Breast epithelium (tissue), 4 donors: Measurements from ENCODE around the gene C5. TPM values are rescaled to one million over a fixed set of nuclear protein-coding genes. Genes with fewer than 3 reads are reported as not detected.
"Not testable (repeated sequence)": the region's sequence is repeated elsewhere in the genome, so short reads cannot be mapped to it uniquely, and the experiment has no call there.

ENCODE experiments used
- DNase-seq, 2 donors: peaks; one replicate each; pipeline ENCODE4 v3.0.0-alpha.2; 2019; ENCODE audit warnings: low spot score in 2 of 2
- H3K27ac ChIP-seq, 2 donors: fragments of 200-600 bp; sonication (generic) in 1 of 2; one replicate each; pipeline ENCODE4 v1.5.1; 2016 to 2019; ENCODE audit warnings: mild to moderate bottlenecking in 1 of 2
- H3K27me3 ChIP-seq, 2 donors: fragments of 200-600 bp; sonication (generic) in 1 of 2; one replicate each; pipeline versions ENCODE4 v1.5.1 to v1.6.0; 2017 to 2019; ENCODE audit warnings: control low read depth in 1 of 2, mild to moderate bottlenecking in 1 of 2
- H3K36me3 ChIP-seq: fragments of 200-600 bp; one replicate; pipeline ENCODE4 v1.5.1; 2019
- H3K4me1 ChIP-seq, 2 donors: fragments of 200-600 bp; sonication (generic); one replicate each; pipeline ENCODE4 v1.5.1; 2016 to 2019; ENCODE audit warnings: control low read depth in 1 of 2
- H3K4me3 ChIP-seq, 3 donors: fragments of 200-600 bp; sonication (generic); 1 replicate in 2 of 3; 2 replicates in 1 of 3; pipeline ENCODE4 v1.5.1; 2016 to 2019; ENCODE audit warnings: mild to moderate bottlenecking in 3 of 3, moderate library complexity in 2 of 3
- H3K9me3 ChIP-seq, 2 donors: fragments of 200-600 bp; sonication (generic) in 1 of 2; one replicate each; pipeline ENCODE4 v1.5.1; 2016 to 2019; ENCODE audit warnings: control low read depth in 1 of 2
- POLR2A ChIP-seq: fragments of 450-650 bp; IDR thresholded peaks from one replicate; pipeline ENCODE4 v1.6.1; 2016; ENCODE audit warnings: antibody characterized with exemption, mild to moderate bottlenecking, moderate library complexity
- POLR2AphosphoS5 ChIP-seq, 3 donors: sonication (generic); formaldehyde crosslinking; IDR thresholded peaks; one replicate each; pipeline ENCODE4 v1.6.1; 2017; ENCODE audit warnings: antibody characterized with exemption in 3 of 3
- intact Hi-C: fragments of 100-400 bp; cut with DNase I; formaldehyde crosslinking; loops from one replicate; pipeline ENCODE4 v1.15.1; 2023; ENCODE audit warnings: low total_unique reads
- total RNA-seq, 3 donors: library from RNA; depleted of rRNA; stranded (reverse); fragments of >200 nt; gene quantifications; one replicate each; pipeline ENCODE4 v1.1.0, GENCODE V29; 2016
- TF ChIP-seq, protein P1 (sequence below), 3 donors: fragments of 450-650 bp; IDR thresholded peaks; one replicate each; pipeline ENCODE4 v1.5.1; 2016 to 2017; ENCODE audit warnings: antibody characterized with exemption in 3 of 3, mild to moderate bottlenecking in 3 of 3, moderate library complexity in 3 of 3

The C5 gene
- total RNA-seq: 10 to 100 TPM in 2 of 3 donors, 1 to 10 TPM in 1; 5.9 to 22.7 (median 13.2) TPM

DNA sequence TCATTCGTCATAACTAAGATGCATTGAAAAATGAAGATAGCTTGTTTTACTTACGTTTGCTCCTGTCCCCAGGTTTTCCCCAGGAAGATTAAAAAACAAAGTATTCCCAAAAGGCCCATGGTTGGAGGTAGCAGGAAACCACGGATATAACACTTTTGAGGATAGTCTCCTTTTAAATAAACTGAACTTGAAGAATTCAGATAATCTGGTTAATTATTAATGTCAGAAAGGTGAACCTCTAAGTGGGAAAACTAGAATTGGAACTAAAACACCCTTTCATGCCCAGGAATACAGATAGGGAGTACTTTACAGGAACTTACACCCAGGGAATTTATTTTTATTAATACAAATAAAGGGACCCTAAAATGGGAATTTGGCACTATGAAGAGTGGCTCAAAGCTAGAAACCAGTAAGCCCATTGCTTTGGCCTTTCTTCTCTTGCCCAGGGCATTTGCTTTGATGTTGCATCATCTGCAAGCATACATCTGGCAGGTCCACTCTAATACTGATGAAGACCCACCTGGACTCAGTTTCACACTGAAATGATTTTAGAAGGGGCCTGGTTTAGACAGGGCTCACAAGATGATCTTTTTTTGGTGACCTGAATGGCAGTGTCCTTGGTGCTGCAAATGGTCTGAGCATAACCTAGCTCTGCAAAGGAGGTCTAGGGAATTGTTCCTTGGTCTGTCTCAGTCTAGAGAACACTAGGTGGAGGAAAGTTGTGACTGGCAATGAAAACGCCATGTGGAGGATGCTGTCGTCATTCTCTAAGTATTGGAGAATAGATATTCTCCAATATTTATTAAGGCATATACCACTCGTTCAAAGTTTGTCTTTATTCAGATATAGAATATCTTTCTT is at the start of gene C5:
Gene C5 (minus strand): TSS at position 148 of the 861 bp plus-strand sequence. CDS start 29 bp downstream, at position 119.
- intact Hi-C loops: no loop called here
- Histone ChIP-seq H3K9me3 (no peaks in the 10 kb centered on the region), H3K36me3 (no peaks in the 10 kb centered on the region), H3K4me1 (no peaks in the 10 kb centered on the region), H3K27ac (no peak within 1 kb of the TSS), H3K27me3 (no peaks in the 10 kb centered on the region), H3K4me3 (no peak within 1 kb of the TSS)
- no peak for DNase-seq
- no peak for TF ChIP-seq POLR2A
- no peak for TF ChIP-seq POLR2AphosphoS5 (IDR thresholded peaks at IDR 0.05)
- TF ChIP-seq, protein P1, sequence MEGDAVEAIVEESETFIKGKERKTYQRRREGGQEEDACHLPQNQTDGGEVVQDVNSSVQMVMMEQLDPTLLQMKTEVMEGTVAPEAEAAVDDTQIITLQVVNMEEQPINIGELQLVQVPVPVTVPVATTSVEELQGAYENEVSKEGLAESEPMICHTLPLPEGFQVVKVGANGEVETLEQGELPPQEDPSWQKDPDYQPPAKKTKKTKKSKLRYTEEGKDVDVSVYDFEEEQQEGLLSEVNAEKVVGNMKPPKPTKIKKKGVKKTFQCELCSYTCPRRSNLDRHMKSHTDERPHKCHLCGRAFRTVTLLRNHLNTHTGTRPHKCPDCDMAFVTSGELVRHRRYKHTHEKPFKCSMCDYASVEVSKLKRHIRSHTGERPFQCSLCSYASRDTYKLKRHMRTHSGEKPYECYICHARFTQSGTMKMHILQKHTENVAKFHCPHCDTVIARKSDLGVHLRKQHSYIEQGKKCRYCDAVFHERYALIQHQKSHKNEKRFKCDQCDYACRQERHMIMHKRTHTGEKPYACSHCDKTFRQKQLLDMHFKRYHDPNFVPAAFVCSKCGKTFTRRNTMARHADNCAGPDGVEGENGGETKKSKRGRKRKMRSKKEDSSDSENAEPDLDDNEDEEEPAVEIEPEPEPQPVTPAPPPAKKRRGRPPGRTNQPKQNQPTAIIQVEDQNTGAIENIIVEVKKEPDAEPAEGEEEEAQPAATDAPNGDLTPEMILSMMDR (IDR thresholded peaks at IDR 0.05): no peak

DNA sequence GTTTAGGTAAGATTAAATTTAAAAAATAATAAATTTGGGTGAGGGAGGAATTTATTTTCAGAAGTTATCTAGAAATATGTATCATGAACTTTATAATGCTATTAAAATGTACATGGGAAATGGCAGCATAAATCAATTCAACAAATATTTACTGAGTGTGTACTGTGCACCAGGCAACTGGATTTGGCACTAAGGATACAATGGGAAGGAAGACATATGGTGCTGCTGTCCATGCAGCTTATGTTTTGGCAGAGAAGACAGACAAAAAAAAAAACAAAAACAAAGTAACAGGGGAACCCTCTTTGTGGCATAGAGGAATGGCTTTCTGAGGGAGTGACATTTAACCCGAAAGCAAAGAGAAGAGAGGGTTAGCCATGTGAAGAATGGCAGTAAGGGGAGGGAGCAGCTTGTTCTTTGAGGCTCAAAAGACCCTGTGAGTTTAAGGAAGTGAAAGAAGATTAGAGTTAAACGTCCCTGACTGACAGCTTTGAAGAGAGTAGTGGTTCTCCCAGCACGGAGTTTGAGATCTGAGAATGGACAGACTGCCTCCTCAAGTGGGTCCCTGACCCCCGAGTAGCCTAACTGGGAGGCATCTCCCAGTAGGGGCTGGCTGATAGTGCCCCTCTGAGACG is 48.6 kb upstream of the C5 start:
- Histone ChIP-seq H3K36me3 (no peaks in the 10 kb centered on the region), H3K27ac (no peak overlapping the region), H3K4me1 (no peaks in the 10 kb centered on the region), H3K27me3 (no peaks in the 10 kb centered on the region), H3K4me3 (no peak overlapping the region), H3K9me3 (no peaks in the 10 kb centered on the region)
- no peak for TF ChIP-seq POLR2A
- no peak for DNase-seq
- intact Hi-C loops: no loop called here

DNA sequence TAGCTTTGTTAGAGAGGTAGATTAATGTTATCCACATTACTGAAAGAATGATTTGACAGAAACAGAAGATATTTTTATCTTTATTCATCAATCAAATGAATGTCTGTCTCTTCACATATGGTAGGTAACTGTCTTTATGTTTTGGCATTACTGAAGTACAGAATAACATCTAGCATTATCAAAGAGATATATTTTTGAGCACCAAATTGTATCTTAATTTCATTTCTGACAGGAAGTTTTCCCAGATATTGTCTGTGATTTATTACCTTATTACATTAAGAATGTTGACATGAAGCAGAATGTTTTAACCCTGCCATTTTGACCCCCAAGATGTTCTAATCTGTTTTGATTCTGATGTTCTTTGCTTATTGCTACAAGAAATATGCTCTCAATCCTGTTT is 45.0 kb upstream of the C5 start:
- intact Hi-C loops: no loop called here
- DNase-seq: no peak
- no peak overlapping the region for H3K4me3 ChIP-seq
- H3K4me1 ChIP-seq: no peaks in the 10 kb centered on the region
- no peak for TF ChIP-seq POLR2AphosphoS5 (IDR thresholded peaks at IDR 0.05)
- TF ChIP-seq, protein P1 (IDR thresholded peaks at IDR 0.05): no peak
- H3K36me3 ChIP-seq: no peaks in the 10 kb centered on the region
- H3K27ac ChIP-seq: no peak overlapping the region
- no peaks in the 10 kb centered on the region for H3K27me3 ChIP-seq
- H3K9me3 ChIP-seq: no peaks in the 10 kb centered on the region

DNA sequence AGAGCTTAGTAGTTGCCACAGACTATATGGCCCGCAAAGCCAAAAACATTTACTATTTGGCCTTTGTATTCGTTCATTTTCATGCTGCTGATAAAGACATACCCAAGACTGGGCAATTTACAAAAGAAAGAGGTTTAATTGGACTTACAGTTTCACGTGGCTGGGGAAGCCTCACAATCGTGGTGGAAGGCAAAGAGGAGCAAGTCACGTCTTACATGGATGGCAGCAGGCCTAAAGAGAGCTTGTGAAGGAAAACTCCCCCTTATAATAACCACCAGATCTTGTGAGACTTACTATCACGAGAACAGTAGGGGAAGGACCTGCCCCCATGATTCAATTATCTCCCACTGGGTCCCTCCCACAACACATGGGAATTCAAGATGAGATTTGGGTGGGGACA is 40.7 kb upstream of the C5 start:
- H3K27me3 ChIP-seq, DNase-seq, intact Hi-C loops: not testable (repeated sequence)

DNA sequence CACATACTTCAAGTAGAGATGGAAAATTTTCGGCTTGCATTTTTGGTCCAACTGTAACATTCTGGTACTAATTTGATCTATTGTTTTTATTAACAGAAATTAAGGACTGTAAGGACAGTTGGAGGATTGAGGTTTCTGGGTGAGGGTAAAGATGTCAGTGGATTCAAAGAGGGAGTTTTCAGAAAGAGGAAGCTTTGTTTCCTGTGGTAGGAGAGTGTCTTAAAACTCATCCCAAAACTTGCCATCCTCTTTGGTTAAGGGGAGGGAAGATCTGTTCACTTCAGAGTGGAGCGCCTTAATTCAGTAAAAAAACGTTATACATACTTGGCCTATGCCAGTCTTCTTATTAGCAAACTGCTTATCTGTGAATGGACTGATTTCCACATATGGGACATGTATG is 38.5 kb upstream of the C5 start:
- no peak overlapping the region for H3K27ac ChIP-seq
- no peak for TF ChIP-seq POLR2A
- TF ChIP-seq, protein P1 (IDR thresholded peaks at IDR 0.05): no peak
- no peaks in the 10 kb centered on the region for H3K27me3 ChIP-seq
- no peaks in the 10 kb centered on the region for H3K4me1 ChIP-seq
- no peaks in the 10 kb centered on the region for H3K9me3 ChIP-seq
- H3K4me3 ChIP-seq: no peak overlapping the region
- intact Hi-C loops: no loop called here
- H3K36me3 ChIP-seq: no peaks in the 10 kb centered on the region
- no peak for DNase-seq

More for the DNA sequence above, 40.7 kb upstream of the C5 start:
- H3K36me3 ChIP-seq, H3K27ac ChIP-seq, H3K4me3 ChIP-seq, H3K9me3 ChIP-seq, H3K4me1 ChIP-seq: not testable (repeated sequence)

DNA sequence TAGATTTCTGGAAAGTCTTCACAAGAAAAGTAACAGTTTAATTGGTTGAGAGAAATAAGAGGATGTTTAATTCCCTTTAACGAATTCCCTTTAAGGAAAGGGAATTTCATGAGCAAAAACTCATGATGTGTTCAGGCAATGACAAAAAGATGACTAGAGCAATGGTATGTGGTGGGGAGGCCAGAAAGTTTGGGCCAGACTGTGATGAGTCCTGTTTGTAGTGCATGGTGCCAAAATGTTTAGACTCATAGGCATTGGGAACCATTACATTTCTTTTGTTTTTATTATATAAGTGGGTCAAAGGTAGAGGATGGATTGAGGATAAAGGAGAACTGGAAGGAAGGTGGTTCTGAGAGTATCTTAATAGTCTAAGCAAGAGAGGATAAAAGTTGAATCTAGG is 35.6 kb upstream of the C5 start:
- Histone ChIP-seq H3K9me3 (no peaks in the 10 kb centered on the region), H3K27me3 (no peaks in the 10 kb centered on the region), H3K4me3 (no peak overlapping the region), H3K36me3 (no peaks in the 10 kb centered on the region), H3K4me1 (no peaks in the 10 kb centered on the region), H3K27ac (no peak overlapping the region)
- intact Hi-C loops: no loop called here
- DNase-seq: no peak
- TF ChIP-seq, protein P1 (IDR thresholded peaks at IDR 0.05): no peak
- TF ChIP-seq POLR2A (no peak), POLR2AphosphoS5 (IDR thresholded peaks at IDR 0.05) (no peak)
